CD4-positive, alpha-beta T cell (primary cell): ENCODE results near the gene RET. TPM values are rescaled to one million over a fixed set of nuclear protein-coding genes. Genes with fewer than 3 reads are reported as not detected.

ENCODE experiments used
- ATAC-seq: fragments of 200-7000 bp; cut with Tn5 transposase; one replicate; pipeline ENCODE4 v1.10.0; 2022; ENCODE audit warnings: mild to moderate bottlenecking; ENCODE audit not compliant: poor library complexity
- CTCF ChIA-PET: fragments of 350-600 bp; sonication (Branson Sonifier 250); formaldehyde crosslinking; loops from one replicate; lab custom pipeline; 2021; ENCODE audit warnings: antibody characterized with exemption, inconsistent platforms; lab: Charles Lee
- POLR2A ChIA-PET: fragments of 350-600 bp; sonication (Branson Sonifier 250); formaldehyde crosslinking; loops from one replicate; lab custom pipeline; 2021; ENCODE audit warnings: antibody characterized with exemption, inconsistent platforms; lab: Charles Lee
- DNase-seq, 14 experiments: peaks; one replicate each; pipeline ENCODE4 v3.0.0-alpha.2; 2013 to 2020; ENCODE audit warnings: mixed read lengths in 2 of 14
- H3K27ac ChIP-seq, 2 donors: one replicate each; pipeline versions ENCODE4 v1.5.1 to v1.7.0; 2013; ENCODE audit warnings: low read length in 2 of 2, low read depth in 1 of 2, mild to moderate bottlenecking in 1 of 2
- H3K27me3 ChIP-seq, 2 experiments: 1 replicate in 1 of 2; 2 replicates in 1 of 2; pipeline versions ENCODE4 v1.6.1 to v1.7.0; 2013; ENCODE audit warnings: low read length in 2 of 2, control low read depth in 1 of 2, mild to moderate bottlenecking in 1 of 2, moderate library complexity in 1 of 2; ENCODE audit not compliant: insufficient read depth in 2 of 2, control insufficient read depth in 1 of 2
- H3K36me3 ChIP-seq: one replicate; pipeline ENCODE4 v1.6.1; 2013; ENCODE audit warnings: low read length, control low read depth; ENCODE audit not compliant: insufficient read depth
- H3K4me1 ChIP-seq: one replicate; pipeline ENCODE4 v1.6.1; 2013; ENCODE audit warnings: low read length, control low read depth; ENCODE audit not compliant: insufficient read depth
- H3K4me3 ChIP-seq: one replicate; pipeline ENCODE4 v1.5.1; 2013; ENCODE audit warnings: mild to moderate bottlenecking, low read length, moderate library complexity
- H3K9me3 ChIP-seq, 2 experiments: 1 replicate in 1 of 2; 2 replicates in 1 of 2; pipeline versions ENCODE4 v1.6.1 to v1.7.0; 2013; ENCODE audit warnings: low read length in 2 of 2, mild to moderate bottlenecking in 2 of 2, control low read depth in 1 of 2, moderate library complexity in 1 of 2; ENCODE audit not compliant: control insufficient read depth in 1 of 2, insufficient read depth in 1 of 2
- H3K27ac Mint-ChIP-seq: one replicate; pipeline ENCODE4 v1.8.0; 2020; ENCODE audit warnings: mixed read lengths
- H3K27me3 Mint-ChIP-seq: one replicate; pipeline ENCODE4 v1.8.0; 2021; ENCODE audit warnings: mixed read lengths
- H3K36me3 Mint-ChIP-seq: one replicate; pipeline ENCODE4 v1.8.0; 2021; ENCODE audit warnings: low read depth, mixed read lengths
- H3K4me1 Mint-ChIP-seq: one replicate; pipeline ENCODE4 v1.8.0; 2021; ENCODE audit warnings: low read depth, mixed read lengths
- H3K4me3 Mint-ChIP-seq: one replicate; pipeline ENCODE4 v1.8.0; 2020; ENCODE audit warnings: mild to moderate bottlenecking, mixed read lengths
- H3K9me3 Mint-ChIP-seq: one replicate; pipeline ENCODE4 v1.8.0; 2020; ENCODE audit warnings: mixed read lengths
- intact Hi-C, 2 experiments: fragments of 100-400 bp; cut with DNase I in 1 of 2; cut with micrococcal nuclease in 1 of 2; formaldehyde crosslinking; loops; one replicate each; pipeline versions ENCODE4 v1.15.1 to v1.9.0; 2023 to 2025; cut with DNase I, micrococcal nuclease
- total RNA-seq, 174 experiments: library from RNA in 2 of 174; stranded (reverse) in 2 of 174; gene quantifications; one replicate each; pipeline ENCODE4 v1.2.3 and lab custom pipeline; 2021 to 2026
- TF ChIP-seq, protein P1 (sequence below): fragments of 200-600 bp; IDR thresholded peaks from one replicate; pipeline ENCODE4 v1.8.0; 2022; ENCODE audit warnings: antibody characterized with exemption, mild to moderate bottlenecking

The RET gene
- total RNA-seq, 2 experiments from 2014 or later, result not detected

DNA sequence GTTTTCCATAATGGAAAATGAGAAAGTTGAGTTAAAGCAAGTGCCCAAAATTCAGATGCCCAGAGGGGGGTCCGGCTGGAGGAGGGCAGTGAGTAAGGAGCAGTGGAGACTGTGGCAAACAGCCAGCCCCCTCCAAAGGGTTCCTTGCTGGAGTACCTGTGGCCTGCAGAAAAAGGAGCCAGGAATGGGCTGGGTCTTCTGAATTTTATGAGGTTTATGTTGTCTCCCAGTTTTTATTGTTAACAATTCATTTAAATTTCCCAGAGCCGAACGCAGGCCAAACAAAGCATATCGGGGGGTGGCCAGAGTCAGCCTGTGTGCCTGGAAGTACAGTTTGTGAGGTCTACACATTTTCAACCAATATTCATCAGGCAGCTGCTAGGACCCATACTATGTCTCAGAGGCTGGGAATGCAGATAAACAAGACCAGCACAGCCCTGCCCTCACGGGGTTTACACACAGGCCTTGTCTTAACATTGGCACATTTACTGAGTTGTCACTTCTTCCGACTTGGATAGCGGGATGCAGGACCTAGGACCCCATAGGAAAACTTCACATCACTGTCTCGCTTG is 48.5 kb downstream of the RET start:
- Mint-ChIP-seq H3K4me3 (no peak overlapping the region), H3K9me3 (no peaks in the 10 kb centered on the region), H3K27ac (no peak overlapping the region), H3K4me1 (peaks cover 21% of the 10 kb centered on the region), H3K27me3 (no peaks in the 10 kb centered on the region), H3K36me3 (no peaks in the 10 kb centered on the region)
- CTCF ChIA-PET, result no interaction called here
- DNase-seq (no peak), ATAC-seq (no peak)
- no peak overlapping the region for H3K27ac ChIP-seq
- H3K27me3 ChIP-seq, result no peaks in the 10 kb centered on the region
- H3K9me3 ChIP-seq, result no peaks in the 10 kb centered on the region
- POLR2A ChIA-PET, result no interaction called here
- H3K4me3 ChIP-seq, result no peak overlapping the region
- TF ChIP-seq, protein P1, sequence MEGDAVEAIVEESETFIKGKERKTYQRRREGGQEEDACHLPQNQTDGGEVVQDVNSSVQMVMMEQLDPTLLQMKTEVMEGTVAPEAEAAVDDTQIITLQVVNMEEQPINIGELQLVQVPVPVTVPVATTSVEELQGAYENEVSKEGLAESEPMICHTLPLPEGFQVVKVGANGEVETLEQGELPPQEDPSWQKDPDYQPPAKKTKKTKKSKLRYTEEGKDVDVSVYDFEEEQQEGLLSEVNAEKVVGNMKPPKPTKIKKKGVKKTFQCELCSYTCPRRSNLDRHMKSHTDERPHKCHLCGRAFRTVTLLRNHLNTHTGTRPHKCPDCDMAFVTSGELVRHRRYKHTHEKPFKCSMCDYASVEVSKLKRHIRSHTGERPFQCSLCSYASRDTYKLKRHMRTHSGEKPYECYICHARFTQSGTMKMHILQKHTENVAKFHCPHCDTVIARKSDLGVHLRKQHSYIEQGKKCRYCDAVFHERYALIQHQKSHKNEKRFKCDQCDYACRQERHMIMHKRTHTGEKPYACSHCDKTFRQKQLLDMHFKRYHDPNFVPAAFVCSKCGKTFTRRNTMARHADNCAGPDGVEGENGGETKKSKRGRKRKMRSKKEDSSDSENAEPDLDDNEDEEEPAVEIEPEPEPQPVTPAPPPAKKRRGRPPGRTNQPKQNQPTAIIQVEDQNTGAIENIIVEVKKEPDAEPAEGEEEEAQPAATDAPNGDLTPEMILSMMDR, result no peak
- intact Hi-C loops, result no loop called here
- H3K36me3 ChIP-seq, result no peaks in the 10 kb centered on the region
- H3K4me1 ChIP-seq, result peaks cover 50% of the 10 kb centered on the region

DNA sequence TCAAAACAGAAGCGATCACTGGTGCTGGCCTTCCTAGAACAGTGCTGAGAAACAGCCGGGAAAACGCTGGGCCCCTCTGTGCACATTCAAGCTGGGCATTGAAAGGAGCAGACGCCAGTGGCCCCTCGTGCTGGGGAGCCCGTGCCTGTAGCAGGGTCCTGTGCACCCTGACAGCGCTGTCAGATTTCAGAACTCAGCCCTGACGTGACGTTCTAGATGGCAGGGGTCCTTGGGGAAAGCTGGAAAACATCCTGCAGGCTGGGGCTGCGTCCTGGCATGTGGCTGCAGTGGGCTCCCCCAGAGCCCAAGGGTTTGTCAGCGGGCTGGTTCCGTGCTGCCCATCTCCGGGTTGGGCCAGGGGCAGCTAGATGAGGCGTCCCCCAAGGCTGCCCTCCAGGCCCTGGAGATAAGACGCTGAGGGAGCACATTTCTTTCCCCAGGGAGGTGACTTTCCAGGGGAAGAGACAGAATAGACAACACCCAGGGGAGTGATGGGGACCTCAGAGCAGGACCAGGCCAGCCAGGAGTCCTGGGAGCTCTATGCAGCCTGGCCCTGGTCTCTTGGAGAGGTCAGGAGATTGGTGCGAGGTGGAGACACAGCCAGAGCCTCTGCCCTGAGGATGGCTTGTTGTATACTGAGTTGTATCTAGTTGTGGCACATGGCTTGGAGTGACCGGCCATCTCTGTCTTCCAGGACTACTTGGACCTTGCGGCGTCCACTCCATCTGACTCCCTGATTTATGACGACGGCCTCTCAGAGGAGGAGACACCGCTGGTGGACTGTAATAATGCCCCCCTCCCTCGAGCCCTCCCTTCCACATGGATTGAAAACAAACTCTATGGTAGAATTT is 49.2 kb downstream of the RET start:
- no peak overlapping the region for H3K27ac Mint-ChIP-seq
- no peak for ATAC-seq

DNA sequence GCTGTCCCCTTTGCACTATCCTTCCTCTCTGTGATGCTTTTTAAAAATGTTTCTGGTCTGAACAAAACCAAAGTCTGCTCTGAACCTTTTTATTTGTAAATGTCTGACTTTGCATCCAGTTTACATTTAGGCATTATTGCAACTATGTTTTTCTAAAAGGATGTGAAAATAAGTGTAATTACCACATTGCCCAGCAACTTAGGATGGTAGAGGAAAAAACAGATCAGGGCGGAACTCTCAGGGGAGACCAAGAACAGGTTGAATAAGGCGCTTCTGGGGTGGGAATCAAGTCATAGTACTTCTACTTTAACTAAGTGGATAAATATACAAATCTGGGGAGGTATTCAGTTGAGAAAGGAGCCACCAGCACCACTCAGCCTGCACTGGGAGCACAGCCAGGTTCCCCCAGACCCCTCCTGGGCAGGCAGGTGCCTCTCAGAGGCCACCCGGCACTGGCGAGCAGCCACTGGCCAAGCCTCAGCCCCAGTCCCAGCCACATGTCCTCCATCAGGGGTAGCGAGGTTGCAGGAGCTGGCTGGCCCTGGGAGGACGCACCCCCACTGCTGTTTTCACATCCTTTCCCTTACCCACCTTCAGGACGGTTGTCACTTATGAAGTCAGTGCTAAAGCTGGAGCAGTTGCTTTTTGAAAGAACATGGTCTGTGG is 50.0 kb downstream of the RET start:
- peaks cover 34% of the 10 kb centered on the region for H3K4me1 ChIP-seq
- CTCF ChIA-PET, result no interaction called here
- H3K27me3 ChIP-seq, result no peaks in the 10 kb centered on the region
- Mint-ChIP-seq H3K27me3 (no peaks in the 10 kb centered on the region), H3K4me1 (peaks cover 6% of the 10 kb centered on the region), H3K4me3 (no peak overlapping the region), H3K27ac (no peak overlapping the region), H3K36me3 (no peaks in the 10 kb centered on the region), H3K9me3 (no peaks in the 10 kb centered on the region)
- intact Hi-C loops, result no loop called here
- peak in 1 of 14 experiments; percentile 17 for DNase-seq
- H3K4me3 ChIP-seq, result no peak overlapping the region
- no peak for ATAC-seq
- POLR2A ChIA-PET, result no interaction called here
- H3K36me3 ChIP-seq, result no peaks in the 10 kb centered on the region
- no peaks in the 10 kb centered on the region for H3K9me3 ChIP-seq
- H3K27ac ChIP-seq, result no peak overlapping the region
- TF ChIP-seq, protein P1, result no peak

More for the DNA sequence above, 49.2 kb downstream of the RET start:
- POLR2A ChIA-PET, result no interaction called here
- peaks cover 42% of the 10 kb centered on the region for H3K4me1 ChIP-seq
- no peaks in the 10 kb centered on the region for H3K9me3 ChIP-seq
- no peaks in the 10 kb centered on the region for H3K9me3 Mint-ChIP-seq
- H3K36me3 Mint-ChIP-seq, result no peaks in the 10 kb centered on the region
- no peaks in the 10 kb centered on the region for H3K27me3 ChIP-seq
- H3K27ac ChIP-seq, result no peak overlapping the region
- CTCF ChIA-PET, result no interaction called here
- intact Hi-C loops, result no loop called here
- no peaks in the 10 kb centered on the region for H3K27me3 Mint-ChIP-seq
- H3K4me3 ChIP-seq, result no peak overlapping the region
- H3K4me1 Mint-ChIP-seq, result peaks cover 14% of the 10 kb centered on the region
- no peak for DNase-seq
- H3K36me3 ChIP-seq, result no peaks in the 10 kb centered on the region
- H3K4me3 Mint-ChIP-seq, result no peak overlapping the region
- TF ChIP-seq, protein P1, result no peak
